GM12892 (cell line): ENCODE results near the gene PMM2.

ENCODE experiments used
- DNase-seq: peaks from one replicate; pipeline ENCODE4 v3.0.0; 2011; ENCODE audit not compliant: insufficient read length
- FAIRE-seq: peaks from 2 replicates; lab custom pipeline; 2011; peaks lifted over from hg19 to GRCh38; lab: Jason Lieb, UNC
- POLR2A ChIP-seq: IDR thresholded peaks from 2 replicates; pipeline ENCODE4 v1.6.1; 2011; ENCODE audit warnings: low read depth, low read length, control low read depth
- POLR2AphosphoS5 ChIP-seq: IDR thresholded peaks from 2 replicates; pipeline ENCODE4 v1.6.1; 2011; ENCODE audit warnings: low read depth, low read length, control low read depth
- TAF1 ChIP-seq: IDR thresholded peaks from 2 replicates; pipeline ENCODE4 v1.6.1; 2011; ENCODE audit warnings: low read depth, mild to moderate bottlenecking, control low read depth, low read length, borderline replicate concordance

Gene PMM2

GRCh38 chr16:8882041-8882617, 84.5 kb downstream of the PMM2 start, which contains the start of gene LITAFD:
Gene LITAFD, plus strand, starts transcription at chr16:8882351. Its CDS starts 2,005 bp downstream, at chr16:8884356.
- DNase-seq (no peak), FAIRE-seq (no peak)
- TF ChIP-seq POLR2AphosphoS5: no peak

DNA sequence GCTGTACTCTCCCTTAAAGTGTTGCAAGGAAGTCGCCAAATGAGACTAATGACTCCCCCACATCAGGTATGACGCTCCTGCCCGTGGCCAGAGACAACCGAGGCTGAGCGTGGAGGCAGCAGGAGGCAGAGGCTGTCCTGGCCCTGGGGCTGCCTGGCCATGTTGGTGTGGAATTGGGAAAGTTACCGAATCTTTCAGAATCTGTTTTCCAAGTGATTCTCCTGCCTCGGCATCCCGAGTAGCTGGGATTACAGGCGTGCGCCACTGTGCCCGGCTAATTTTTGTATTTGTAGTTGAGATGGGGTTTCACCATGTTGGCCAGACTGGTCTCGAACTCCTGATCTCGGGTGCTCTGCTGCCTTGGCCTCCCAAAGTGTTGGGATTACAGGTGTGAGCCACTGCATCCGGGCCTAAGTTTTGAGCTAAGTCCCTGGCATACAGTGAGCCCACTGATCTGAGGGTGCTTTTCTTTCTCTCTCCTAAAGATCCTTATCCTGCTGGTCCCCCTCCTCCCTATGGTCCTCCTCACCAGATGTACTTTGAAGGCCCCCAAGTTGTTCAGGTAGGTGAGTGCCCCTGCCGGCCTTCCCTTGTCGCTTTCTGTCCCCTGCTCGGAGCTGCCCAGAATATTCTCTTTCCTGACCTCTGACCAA, 85.2 kb downstream of the PMM2 start:
- TF ChIP-seq TAF1 (no peak), POLR2AphosphoS5 (no peak), POLR2A (no peak)
- DNase-seq (no peak), FAIRE-seq (no peak)

DNA sequence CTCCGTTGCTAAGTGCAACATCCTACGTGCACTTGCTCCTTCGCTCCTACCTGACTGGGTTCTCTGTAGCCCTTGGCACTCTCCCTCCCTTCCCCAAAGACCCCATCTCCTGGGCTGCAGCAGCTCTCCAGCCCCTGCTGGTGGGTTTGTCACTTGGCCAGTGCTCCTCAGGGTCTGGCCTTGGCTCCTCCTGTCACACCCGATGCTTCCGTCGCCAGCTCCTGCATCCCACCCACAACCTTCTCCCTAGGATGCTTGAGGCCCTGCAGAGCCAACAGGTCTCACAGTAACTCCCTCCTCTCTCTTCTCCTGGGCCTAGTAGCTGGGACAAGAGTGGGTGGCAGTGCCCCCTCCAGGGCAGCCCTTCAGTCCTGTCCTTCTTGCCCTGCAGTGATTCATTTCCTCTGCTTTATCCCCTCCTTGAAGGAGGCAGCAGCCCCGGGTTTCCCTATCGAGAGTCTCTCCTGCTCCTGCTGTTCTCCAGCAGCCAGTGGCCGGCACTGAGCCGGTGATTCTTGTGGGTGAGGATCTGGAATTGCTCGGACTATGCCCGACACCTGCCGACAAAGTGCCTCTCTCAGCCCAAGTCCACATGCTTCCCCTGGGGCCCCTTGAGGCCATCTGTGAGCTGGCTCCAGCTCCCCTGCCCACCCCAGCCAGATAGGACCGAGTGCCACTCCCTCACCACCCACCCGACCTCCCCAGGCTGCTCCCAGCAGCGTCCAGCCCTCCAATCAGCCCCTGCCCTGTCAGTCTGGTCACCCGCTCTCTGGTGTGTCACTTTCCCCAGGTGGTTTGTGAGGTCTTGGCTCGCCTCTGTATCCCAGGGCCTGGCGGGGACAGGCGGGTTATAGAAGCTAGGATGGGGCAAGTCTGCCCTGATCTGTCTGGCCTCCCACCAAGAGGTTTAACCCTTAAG, 88.3 kb downstream of the PMM2 start:
- DNase-seq (no peak), FAIRE-seq (no peak)
- TF ChIP-seq POLR2A (no peak; the same call in 1 of the 2 replicates), POLR2AphosphoS5 (no peak), TAF1 (no peak)

DNA sequence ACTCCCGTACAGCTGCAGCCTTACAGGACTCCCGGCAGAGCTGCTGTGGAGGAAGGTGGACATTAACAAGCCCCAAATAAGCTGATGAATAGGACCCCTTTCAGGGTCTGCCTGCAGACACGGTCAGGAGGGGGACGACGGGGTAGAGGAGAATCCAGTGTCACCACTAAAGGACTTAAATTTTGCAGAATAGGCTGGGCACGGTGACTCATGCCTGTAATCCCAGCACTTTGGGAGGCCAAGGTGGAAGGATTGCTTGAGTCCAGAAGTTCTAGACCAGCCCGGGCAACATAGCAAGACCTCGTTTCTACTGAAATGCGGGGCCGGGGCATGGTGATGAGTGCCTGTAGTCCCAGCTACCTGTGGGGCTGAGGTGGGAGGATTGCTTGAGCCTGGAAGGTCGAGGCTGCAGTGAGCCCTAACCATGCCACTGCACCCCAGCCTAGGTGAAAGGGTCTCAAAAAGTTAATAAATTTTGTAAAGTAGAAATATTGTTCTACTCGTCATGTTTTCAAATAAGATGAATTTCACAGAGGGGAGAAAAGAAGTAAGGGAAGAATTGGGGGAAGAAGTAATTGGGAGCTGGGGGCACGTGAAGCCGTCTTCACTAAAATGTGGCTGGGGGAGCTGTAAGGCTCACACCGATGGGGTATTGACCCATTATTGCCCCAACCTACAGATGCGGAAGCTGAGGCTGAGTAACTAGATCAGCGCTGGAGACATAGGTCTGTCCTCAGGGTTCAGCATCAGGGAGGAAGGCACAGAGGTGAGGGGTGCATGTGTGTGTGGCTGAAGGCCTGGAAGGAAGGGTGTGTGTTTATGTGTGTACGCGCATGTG, 89.2 kb downstream of the PMM2 start:
- FAIRE-seq: no peak
- TF ChIP-seq TAF1 (no peak), POLR2A (no peak), POLR2AphosphoS5 (no peak)
- no peak for DNase-seq

GRCh38 chr16:8887431-8887765, 89.8 kb downstream of the PMM2 start:
- FAIRE-seq: no peak

DNA sequence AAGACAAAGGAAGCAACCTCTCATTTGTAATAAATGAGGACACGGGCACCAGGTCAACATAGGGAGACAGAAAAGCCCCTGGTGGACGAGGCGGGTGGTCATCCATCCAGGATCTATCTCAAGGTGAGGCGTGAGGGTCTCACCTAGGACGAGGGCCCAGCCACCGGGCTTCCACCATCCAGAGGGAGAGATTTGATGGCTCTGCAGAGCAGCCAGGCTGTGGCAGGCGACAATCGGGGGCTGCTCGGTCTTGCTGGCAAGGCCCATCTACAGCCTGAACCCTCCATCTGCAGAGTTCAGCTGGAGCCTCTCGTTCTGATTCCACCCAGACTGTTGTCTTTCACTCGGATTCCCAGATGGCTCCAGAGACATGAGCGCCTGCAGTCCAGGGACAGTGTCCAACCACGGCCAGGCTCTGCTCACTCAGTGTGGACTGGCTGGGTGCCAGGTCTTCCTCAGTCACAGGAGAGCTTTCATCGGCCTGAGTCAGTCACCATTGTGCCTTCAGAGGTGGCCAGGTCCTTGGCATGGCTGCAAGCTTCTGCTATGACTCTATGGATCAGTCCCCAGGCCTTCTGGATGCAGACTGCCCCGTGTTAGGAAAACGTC, 90.4 kb downstream of the PMM2 start:
- TF ChIP-seq TAF1 (no peak), POLR2AphosphoS5 (0 out of 2 replicates have a peak, but pooled peaks have one; percentile 9), POLR2A (no peak)

More at GRCh38 chr16:8887431-8887765, 89.8 kb downstream of the PMM2 start:
- TF ChIP-seq TAF1 (no peak), POLR2A (peak; percentile 48; the same call in 1 of the 2 replicates)
- DNase-seq: no peak

GRCh38 chr16:8888951-8889892, 91.6 kb downstream of the PMM2 start:
- DNase-seq (no peak), FAIRE-seq (no peak)
- TF ChIP-seq TAF1 (no peak), POLR2A (no peak), POLR2AphosphoS5 (peak; percentile 39; the same call in 1 of the 2 replicates)

More for the DNA sequence above, 90.4 kb downstream of the PMM2 start:
- no peak for DNase-seq
- no peak for FAIRE-seq

- FAIRE-seq: no peak
- DNase-seq: no peak
- no peak for TF ChIP-seq TAF1
- TF ChIP-seq POLR2A: 0 out of 2 replicates have a peak, but pooled peaks have one; percentile 23
Observed at GRCh38 chr16:8889893-8890548, 92.4 kb downstream of the PMM2 start.

- DNase-seq (no peak), FAIRE-seq (no peak)
- 0 out of 2 replicates have a peak, but pooled peaks have one; percentile 30 for TF ChIP-seq POLR2AphosphoS5
- TF ChIP-seq POLR2A: no peak
Observed at GRCh38 chr16:8890549-8890921, 92.9 kb downstream of the PMM2 start.

DNA sequence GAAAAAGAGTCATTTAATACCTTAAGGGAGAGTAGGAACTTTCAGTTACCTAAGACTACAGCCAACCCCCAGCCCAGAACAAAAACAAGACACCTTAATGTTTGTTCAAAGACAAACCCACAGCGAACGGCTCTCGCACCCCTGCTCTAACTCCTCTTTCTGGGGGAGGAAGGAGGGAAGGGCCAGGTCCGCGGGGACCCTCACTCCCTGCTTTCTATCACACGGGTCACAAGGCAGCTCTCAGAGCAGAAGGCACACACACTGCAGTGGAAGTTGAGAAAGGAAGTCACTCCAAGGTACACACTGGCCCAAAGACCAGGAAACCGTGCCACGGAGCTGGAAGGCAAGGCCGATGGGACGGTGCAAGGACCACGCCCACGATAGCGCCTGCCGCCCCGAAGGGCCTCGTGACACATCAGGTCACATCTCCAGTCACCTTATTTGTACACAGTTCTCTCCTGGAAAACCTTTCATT, 94.5 kb downstream of the PMM2 start:
- DNase-seq (no peak), FAIRE-seq (no peak)
- TF ChIP-seq POLR2AphosphoS5 (no peak), TAF1 (no peak), POLR2A (no peak)
